PC-9 (cell line): ENCODE measurements around the gene MAS1.

Experiments
- EZH2 ChIP-seq: fragments of 200-600 bp; sonication (generic); IDR thresholded peaks from 2 replicates; pipeline ENCODE4 v1.8.0; 2017; ENCODE audit warnings: antibody characterized with exemption, low read depth
- TF ChIP-seq, protein P1 (sequence below): fragments of 200-600 bp; sonication (generic); conservative IDR thresholded peaks from 2 replicates; pipeline ENCODE4 v1.6.1; 2017; ENCODE audit warnings: mixed run types, antibody characterized with exemption, mild to moderate bottlenecking, moderate library complexity

DNA sequence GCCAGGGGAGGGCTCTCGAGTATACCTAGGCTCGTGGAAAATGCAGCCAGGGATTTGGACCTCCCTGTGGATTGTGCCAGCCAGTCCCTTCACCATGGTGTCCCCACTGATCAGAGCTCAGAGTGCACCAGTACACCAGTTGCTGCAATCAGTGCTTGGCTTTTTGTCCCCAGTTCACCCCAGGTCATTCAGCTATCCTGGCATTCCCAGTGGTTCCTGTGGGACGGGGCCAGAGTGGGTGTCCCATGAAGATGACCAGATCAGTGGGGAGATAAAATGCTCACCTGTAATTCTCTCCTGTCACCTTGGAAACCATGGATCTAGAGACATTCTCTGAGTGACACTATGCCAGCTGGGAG lies 23.8 kb downstream of the MAS1 start:
- TF ChIP-seq, protein P1, sequence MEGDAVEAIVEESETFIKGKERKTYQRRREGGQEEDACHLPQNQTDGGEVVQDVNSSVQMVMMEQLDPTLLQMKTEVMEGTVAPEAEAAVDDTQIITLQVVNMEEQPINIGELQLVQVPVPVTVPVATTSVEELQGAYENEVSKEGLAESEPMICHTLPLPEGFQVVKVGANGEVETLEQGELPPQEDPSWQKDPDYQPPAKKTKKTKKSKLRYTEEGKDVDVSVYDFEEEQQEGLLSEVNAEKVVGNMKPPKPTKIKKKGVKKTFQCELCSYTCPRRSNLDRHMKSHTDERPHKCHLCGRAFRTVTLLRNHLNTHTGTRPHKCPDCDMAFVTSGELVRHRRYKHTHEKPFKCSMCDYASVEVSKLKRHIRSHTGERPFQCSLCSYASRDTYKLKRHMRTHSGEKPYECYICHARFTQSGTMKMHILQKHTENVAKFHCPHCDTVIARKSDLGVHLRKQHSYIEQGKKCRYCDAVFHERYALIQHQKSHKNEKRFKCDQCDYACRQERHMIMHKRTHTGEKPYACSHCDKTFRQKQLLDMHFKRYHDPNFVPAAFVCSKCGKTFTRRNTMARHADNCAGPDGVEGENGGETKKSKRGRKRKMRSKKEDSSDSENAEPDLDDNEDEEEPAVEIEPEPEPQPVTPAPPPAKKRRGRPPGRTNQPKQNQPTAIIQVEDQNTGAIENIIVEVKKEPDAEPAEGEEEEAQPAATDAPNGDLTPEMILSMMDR = no peak
- no peak for TF ChIP-seq EZH2
